GM21737 (cell line): ENCODE data around the gene THADA.
"Not testable (repeated sequence)": the region's sequence is repeated elsewhere in the genome, so short reads cannot be mapped to it uniquely, and the experiment has no call there.

Experiments used
- ATAC-seq: cut with Tn5 transposase; IDR thresholded peaks from one replicate; pipeline ENCODE4 v1.9.1; 2021; ENCODE audit warnings: mild to moderate bottlenecking, moderate library complexity; ENCODE audit not compliant: unreplicated experiment

THADA gene

DNA sequence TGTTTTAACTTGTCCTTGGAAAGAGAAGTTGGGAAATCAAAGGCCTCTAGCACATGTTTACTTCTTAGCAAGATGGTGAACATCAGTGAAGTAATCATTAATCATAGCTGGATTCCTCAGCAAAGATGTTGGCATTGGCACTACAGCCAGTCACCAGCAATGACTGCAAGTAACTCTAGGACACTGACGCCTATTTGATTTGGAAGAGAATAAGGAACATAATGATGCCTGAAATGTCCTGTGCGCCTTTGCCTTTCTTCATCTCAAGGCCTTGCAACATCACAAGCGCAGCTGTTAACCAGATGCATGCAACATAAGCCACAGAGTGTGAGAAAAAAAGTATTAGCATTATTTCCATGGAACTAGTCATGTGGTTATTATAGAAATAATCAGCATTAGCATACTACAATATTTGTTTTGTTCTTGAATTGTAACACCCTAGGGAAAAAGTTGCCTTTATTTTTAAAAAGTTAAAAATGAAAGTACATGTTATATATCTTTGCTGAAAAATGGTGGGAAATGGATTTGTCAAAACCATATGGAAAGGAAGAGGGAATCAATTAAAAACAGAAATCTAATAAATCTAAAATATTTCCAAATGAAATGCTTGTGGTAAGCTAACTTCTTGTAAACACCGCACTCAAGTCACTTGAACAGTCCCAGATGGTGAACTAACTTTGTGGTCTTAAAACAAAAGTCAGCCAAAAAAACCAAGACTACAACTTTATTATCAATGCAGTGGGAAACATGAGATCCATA is 55.6 kb downstream of the THADA start:
- no peak for ATAC-seq

DNA sequence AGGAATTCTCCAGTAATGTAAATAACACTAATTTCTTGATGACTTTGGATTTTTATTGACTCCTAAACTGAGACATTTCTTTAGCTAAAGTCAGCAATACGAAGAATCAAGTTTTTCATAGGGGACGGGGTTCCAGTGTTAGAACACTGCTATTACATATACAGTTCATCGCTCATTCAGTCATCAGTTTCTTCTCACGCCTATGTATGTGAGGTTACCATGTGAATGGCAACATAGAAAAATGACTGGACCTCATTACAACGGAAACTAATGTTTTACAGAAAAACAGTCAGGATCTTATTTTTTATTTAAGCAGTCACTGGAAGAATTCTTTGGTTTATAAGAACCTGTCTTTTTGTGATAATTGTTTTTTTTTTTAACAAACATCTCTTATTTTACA is 56.4 kb downstream of the THADA start:
- ATAC-seq = no peak

DNA sequence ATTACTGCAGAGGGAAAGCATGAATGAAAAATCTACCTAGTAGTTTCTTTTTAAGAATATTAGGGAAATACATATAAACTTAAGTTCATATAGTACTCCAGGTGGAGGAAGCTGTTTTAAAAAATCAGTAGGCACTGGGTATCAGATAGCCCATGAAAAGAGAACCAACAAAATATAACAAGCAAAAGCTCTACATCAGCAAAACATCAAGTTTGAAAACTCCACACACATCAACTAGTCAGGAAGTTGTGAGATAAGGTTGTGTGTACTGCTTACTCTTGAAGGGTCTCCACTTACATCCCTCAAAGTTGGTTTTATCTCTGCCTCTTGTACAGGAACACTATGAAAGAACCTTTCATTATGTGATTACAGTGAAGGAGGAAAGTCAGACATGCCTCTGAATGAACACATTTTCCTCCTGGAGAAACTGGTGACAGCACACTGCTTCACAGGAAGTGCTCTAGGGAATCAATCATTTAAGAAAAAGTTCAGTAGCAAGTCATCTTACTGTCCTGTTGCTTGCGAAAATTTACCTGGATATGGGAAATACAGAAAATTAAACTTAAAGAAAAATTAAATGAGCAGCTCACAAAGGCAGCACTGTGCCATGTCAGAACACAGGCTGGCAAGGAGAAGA is 57.7 kb downstream of the THADA start:
- no peak for ATAC-seq

DNA sequence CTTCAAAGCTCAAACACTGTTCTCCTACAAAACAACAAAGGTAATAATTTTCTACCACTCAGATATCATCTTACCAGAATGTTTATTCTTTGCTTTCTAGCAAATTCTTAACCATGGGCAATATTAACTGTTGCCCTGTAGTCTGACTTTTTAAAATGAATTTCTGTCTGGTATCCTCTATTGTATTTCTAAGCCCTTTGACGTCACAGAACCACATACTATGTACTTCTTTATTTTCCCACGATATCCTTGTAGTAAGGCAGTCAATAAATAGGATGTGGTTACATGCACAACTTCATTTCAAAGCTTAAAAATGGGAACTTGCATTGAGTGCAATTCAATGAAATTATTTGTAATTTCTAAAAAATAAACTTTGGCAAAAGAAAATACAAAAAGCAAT is 58.7 kb downstream of the THADA start:
- no peak for ATAC-seq

DNA sequence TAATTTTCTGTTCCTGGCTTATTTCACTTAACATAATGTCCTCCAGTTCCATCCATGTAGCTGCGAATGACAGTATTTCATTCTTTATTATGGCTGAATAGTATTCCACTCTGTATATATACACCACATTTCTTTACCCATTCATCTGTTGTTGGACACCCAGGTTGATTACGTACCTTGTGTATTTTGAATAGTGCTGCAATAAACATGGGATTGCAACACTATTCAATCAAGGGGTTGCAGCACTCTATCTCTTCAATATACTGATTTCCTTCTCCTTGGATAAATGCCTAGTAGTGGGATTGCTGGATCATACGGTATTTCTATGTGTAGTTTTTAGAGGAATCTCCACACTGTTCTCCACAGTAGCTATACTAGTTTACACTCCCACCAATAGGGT is 61.3 kb downstream of the THADA start:
- no peak for ATAC-seq

DNA sequence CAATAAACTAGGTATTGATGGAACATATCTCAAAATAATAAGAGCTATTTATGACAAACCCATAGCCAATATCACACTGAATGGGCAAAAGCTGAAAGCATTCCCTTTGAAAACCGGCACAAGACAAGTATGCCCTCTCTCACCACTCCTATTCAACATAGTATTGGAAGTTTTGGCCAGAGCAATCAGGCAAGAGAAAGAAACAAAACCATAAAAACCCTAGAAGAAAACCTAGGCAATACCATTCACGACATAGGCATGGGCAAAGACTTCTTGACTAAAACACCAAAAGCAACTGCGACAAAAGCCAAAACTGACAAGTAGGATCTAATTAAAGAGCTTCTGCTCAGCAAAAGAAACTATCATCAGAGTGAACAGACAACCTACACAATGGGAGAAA is 63.3 kb downstream of the THADA start:
- not testable (repeated sequence) for ATAC-seq

DNA sequence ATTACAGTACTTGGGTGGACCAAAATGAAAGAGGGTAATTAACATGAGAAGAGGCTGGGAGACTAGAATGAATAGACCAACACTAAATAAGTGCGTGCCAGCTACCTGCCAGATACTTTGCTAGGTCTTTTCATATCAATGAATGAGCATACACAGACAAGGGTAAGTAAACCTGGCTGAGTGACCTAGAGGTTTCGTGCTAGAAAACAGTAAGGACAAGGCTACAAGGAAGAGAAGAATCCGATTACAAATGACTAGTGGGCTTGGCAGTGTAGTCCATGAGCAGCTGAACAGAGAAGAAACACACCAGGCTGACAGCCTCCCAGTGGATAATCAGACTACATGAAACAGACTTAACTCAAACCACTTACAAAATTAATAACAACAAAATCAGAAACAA is 64.6 kb downstream of the THADA start:
- no peak for ATAC-seq

DNA sequence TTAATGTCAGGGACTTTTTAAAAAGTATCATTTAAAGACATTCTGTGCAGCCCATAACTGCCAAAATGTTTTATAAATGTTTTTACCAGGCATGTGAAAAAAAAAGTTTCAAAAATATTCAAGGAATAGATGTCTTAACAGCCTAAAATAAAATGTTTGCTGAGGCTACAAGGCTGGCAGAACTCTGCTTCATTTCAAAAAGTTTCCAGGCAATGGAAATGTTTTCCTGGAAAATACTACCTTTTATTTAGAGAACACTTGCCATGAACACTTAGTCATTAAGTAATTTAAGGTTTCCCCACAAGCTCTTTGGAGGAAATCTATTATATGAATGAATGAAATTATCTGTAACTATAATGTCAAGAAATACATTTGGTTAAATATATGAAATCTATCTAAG is 68.8 kb downstream of the THADA start:
- ATAC-seq = no peak

DNA sequence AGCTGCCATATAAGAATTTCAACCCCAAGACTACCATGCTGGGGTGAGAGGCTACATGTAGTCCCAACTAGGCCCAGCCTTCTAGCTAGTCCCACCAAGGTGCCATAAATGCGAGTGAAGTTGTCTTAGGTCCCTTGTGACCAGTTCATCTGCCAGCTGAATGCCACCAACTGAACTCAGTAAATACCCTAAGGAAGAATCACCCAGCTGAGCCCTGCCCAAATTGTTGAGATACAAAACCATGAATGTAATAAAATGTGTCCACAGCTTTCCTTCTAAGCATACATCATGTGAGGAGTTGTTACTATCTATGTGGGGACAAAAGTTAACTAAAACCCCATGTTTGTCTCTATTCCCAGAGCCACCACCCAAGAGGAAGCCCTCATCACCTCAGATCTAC is 70.3 kb downstream of the THADA start:
- no peak for ATAC-seq

DNA sequence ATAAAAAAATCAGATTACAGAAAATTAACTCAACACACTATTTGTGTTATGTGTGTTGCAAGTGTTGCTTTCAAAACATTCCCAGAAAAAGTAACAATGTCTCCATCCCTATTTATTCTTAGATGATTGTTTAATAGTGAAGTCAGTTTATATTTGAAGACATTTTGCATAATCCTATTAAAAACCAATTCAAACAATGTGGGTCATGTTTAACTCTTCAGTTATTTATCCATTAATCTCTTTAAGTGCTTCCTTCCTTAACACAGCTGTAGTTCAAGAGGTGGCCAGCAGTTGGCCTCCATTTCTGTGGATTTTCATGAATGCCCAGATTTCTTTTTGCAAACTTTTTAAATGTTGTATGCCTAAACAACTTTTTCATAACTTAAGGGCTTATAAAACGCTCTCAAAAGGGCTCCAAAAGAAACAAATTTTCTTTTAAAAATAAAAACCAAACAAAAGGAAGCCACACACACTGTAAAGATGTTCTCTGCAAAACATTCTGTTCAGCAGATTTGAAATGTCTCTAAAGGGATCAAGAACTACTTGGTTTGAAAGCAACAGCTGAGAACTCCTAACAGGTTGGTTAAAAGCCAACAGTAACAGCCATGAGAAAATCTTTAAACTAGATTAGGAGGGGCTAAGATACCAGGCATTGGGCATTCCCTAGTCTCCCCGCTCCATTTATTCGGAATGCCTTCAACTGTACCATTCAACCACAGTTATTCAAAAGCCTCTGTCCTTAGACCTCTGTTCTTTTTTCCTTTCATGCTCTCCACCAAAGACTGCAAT is 71.5 kb downstream of the THADA start:
- ATAC-seq = no peak

DNA sequence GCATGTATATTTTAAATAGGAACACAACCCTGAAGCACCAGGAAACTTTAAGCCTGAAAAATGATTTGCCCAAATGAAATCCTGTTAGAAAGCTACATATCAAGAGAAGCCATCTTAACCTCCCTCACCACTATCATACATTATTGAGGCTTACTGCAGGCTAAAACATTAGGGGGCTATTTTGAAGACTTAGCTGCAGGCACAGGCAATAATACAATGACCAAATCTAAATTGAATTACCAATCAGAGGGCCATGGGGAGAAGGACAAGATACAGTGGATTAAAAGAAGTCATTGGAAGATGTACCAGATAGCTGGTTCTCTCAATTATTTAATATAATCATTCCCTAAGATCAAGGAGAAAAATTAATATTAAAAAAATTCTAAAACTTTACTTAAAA is 73.7 kb downstream of the THADA start:
- no peak for ATAC-seq

DNA sequence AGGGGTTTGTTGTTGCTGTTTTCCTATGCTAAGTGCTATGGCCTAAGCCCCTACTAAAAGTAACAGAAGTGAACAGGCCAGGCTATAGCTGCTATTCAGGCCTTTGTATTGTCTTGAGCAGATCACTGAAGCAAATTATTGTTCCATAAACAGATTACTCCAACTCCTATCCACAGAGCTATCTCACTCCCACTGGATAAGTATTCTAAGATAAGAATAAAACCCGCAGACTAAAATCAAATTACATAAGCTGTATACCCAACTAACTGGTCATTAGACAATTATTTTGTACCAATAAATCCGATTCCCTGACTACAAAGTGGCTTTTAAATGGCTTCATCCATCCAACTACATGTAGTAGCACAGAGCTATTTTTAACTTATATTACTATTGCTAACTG is 74.3 kb downstream of the THADA start:
- no peak for ATAC-seq

DNA sequence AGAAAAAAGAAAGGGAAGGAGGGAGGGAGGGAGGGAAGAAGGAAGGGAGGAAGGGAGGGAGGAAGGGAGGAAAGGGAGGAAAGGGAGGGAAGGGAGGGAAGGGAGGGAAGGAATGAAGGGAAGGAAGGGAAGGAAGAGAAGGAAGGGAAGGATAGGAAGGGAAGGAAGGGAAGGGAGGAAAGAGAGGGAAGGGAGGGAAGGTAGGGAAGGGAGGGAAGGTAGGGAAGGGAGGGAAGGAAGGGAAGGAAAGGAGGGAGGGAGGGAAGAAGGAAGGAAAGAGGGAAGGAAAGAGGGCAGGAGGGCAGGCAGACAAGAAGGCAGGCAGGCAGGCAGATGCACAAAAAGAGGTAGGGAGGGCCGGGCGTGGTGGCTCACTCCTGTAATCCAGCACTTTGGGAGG is 74.9 kb downstream of the THADA start:
- no peak for ATAC-seq

DNA sequence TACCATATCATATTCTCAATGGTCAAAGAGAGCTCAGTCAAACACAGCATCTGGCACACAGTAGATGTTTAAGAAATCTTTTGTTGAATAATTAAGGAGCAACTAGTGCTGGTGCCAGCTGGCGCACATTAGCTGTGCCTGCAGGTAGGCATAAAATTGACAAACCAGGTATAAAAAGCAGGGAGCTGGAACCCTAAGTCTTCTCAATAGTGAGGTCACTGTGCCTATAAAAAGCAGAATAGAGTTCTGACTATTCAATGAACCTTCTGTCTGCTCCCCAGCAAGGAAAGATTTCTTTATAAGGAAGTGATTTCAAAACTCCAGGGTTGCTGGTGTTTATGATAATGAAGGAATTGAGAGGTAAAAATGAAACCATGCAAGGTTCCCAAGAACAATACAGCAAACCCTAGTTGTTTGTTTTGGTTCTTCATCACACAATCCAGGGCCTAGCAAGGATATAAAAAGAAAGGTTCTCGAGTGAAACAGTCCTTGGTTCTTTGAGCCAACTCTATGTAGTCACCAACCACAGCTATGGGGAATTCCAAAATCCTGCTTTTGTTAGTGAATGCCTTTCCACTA is 76.1 kb downstream of the THADA start:
- ATAC-seq = no peak

DNA sequence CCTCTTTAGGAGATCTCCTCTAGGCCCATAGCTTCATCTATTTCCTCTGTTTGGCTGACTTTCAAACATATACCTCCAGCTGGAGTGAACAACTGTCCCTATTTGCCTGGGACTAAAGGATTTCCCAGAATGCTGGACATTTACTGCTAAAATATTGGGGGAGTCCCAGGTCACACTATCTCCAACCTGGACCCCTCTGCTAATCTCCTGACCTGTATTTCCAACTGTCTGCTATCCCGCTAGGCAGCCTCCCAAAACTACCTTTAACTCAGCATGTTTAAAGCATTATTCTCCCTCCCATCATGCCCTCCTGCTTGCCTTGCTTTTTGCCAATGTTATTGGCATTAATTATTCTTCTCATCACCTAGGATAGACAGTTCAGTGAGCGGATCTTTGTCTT is 77.1 kb downstream of the THADA start:
- ATAC-seq = no peak

DNA sequence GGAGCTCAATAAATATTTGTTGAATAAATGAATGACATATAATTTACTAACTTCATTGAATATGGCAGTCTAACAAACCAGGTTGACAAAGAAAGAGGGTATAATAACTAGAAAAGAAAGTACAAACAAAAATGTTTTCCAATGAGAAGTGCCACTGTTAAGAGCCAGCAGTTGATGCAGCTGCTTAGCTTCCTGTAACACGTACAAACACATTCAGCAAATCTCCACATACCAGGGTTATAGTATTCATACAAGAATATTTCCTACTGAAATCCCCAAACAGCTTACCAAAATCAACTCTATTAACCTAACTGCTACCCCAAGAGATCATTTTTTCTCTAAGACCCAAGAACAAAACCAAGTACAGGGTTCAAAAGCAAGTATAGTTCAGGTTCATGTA is 77.7 kb downstream of the THADA start:
- no peak for ATAC-seq

DNA sequence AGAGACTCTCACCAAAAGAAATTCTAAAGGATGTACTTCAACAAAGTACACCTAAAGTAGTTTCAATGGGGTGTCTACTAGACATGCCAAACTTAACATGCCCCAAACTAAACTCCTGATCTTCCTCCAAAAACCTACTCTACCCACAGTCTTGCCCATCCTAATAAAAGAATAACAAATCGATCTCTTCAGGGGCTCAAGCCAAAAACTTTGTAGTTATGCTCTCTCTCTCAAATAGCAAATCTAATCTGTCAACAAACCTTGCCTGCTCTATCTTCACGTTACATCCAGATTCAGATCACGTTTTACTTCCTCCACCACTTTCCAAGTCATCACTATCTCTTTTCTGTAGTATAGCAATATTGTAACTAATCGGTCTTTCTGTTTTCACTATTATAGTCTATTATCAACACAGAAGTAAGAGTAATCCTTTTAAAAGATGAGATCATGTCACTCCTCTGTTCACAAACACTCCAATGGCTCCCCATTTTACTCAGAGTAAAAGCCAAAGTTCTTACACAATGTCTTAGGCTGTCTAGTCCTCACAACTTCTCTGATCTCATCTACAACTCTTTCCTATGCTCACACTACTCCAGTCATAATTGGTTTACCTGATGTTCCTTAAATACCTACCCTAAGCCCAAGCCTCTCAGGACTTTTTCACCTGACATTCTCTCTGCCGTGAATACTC is 79.9 kb downstream of the THADA start:
- ATAC-seq = no peak

DNA sequence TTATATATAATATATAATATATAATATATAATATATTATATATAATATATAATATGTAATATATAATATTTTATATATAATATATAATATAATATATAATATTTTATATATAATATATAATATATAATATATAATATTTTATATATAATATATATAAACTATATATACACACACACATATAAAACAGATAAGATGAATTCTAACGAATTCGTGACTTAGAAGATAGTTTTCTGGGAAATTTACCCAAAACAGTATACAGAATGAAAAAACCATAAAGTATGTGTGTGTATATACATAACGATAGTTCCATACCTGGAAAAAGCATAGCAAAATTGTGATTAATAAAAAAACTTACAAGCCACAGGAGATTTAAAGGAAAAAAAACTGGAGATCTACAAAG is 80.6 kb downstream of the THADA start:
- no peak for ATAC-seq

DNA sequence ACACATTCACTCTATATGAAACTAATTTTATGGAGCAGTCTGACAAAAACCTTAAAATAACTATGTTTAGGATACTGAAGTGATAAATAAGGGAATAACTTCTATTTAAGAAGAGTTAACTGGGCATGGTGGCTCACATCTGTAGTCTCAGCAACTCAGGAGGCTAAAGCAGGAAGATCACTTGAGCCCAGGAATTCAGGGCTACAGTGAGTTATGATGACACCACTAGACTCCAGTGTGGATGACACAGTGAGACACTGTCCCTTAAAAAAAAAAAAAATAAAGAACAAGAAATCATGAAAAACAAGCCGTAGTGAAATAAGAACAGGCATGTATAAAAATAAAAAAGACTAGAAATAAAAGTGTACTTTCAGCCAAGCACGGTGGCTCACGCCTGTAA is 82.0 kb downstream of the THADA start:
- ATAC-seq = no peak

DNA sequence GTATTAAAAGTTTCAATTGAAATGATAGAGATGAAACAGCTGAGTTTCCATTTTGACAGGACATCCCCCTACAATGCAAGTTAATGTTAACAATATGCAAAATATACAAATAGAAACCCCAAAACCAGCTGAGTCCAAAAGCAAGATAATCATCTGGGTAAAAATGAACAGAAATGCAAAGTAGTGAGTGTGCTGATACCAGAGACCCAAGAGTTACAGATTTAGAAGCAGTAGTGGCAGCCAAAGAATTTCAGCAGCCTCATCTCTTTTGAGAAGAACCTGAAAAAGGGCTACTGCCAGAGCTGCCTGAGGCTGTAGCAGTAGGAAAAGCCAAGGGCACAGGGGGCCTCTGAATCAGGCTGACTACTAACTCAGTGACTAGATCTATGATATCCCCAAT is 82.6 kb downstream of the THADA start:
- peak; percentile 66 for ATAC-seq

DNA sequence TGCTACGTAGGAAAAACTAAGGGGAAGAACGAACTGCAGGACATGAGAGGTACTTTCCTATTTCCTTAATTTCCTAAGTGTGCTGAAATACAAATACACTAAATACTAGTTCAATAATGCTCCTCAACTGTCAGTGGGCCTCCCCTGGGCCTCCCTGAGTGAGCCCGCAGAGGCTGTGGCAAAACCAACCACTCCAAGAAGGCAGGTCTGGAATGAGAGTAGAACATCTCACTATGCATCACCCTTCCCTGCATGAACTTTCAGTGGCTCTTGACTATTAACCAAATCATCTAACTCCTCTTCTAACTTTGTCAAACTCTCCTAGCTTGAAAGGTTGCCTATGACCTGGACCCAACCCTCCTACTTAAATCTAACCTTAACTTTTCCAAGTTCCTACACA is 84.6 kb downstream of the THADA start:
- ATAC-seq = no peak
